Thymus (tissue), 11 donors: ENCODE data around the gene PDE6H. TPM values are rescaled to one million over a fixed set of nuclear protein-coding genes. Genes with fewer than 3 reads are reported as not detected.
A peak's percentile ranks its signal among the peaks of the same experiment; 100 is the strongest.

Source experiments
- DNase-seq, 9 donors: peaks; one replicate each; pipeline ENCODE4 v3.0.0-alpha.2; 2013; ENCODE audit warnings: low spot score in 9 of 9, low read depth in 6 of 9, missing footprints in 1 of 9
- H3K27ac ChIP-seq, 2 donors: one replicate each; pipeline ENCODE4 v1.5.1; 2013; ENCODE audit warnings: control low read depth in 1 of 2, low read depth in 1 of 2, low read length in 1 of 2, mild to moderate bottlenecking in 1 of 2, moderate library complexity in 1 of 2
- H3K27me3 ChIP-seq, 2 donors: one replicate each; pipeline ENCODE4 v1.5.1; 2013; ENCODE audit warnings: low read length in 1 of 2; ENCODE audit not compliant: control insufficient read depth in 2 of 2, insufficient read depth in 1 of 2
- H3K36me3 ChIP-seq, 2 donors: one replicate each; pipeline ENCODE4 v1.5.1; 2013; ENCODE audit warnings: low read length in 1 of 2, mild to moderate bottlenecking in 1 of 2, moderate library complexity in 1 of 2; ENCODE audit not compliant: control insufficient read depth in 2 of 2, insufficient read depth in 2 of 2
- H3K4me1 ChIP-seq, 2 donors: one replicate each; pipeline ENCODE4 v1.5.1; 2013; ENCODE audit warnings: low read length in 2 of 2; ENCODE audit not compliant: control insufficient read depth in 2 of 2, insufficient read depth in 2 of 2
- H3K4me3 ChIP-seq, 2 donors: one replicate each; pipeline ENCODE4 v1.5.1; 2013; ENCODE audit warnings: low read length in 2 of 2, control low read depth in 1 of 2, mild to moderate bottlenecking in 1 of 2
- H3K9me3 ChIP-seq, 2 donors: one replicate each; pipeline ENCODE4 v1.5.1; 2013; ENCODE audit warnings: low read length in 1 of 2, mild to moderate bottlenecking in 1 of 2; ENCODE audit not compliant: control insufficient read depth in 2 of 2, insufficient read depth in 1 of 2
- WGBS: extraction: QIAGEN DNeasy Blood & Tissue Kit; methylation state at CpG from one replicate; pipeline ENCODE4 v1.1.7; 2013; 5-methylcytosine and 5-hydroxymethylcytosine counted together
- polyA plus RNA-seq: library from polyadenylated mRNA; stranded (reverse); fragments of 200-250 nt; gene quantifications from one replicate; pipeline ENCODE4 v1.2.3, GENCODE V29; 2013
- total RNA-seq: library from RNA; stranded (reverse); fragments of 120-200 nt; gene quantifications from one replicate; pipeline ENCODE4 v1.2.4, GENCODE V29; 2013
- donor health status: healthy.

The PDE6H gene
- total and polyA plus RNA-seq, 2 donors, result 0.19 TPM; not detected in 1

DNA sequence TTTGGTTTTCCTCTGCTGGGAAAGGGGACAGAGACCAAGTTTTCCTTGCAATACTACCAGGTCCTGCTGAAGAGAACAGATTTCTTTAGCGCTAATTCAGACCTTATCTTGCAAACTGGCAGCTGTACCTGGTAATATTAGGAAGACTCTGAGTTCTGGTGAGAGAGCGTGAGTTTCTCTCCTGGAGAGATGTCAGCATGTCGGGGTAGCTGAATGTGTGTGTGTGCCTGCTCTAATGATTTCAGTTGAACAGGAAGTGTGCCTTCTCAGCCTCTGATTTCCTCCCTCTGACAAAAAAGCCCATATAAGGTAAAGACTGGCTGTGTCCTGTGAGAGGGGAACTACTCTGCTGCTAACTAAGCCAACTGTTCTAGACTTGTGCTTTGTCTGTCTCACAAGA lies 24.2 kb upstream of the PDE6H start:
- Histone ChIP-seq H3K4me1 (peaks cover 48 to 55% of the 10 kb centered on the region in 2 donors), H3K27ac (peak overlapping the region; percentile 97 to 99), H3K27me3 (no peaks in the 10 kb centered on the region), H3K36me3 (peaks cover 48 to 81% of the 10 kb centered on the region in 2 donors), H3K9me3 (no peaks in the 10 kb centered on the region), H3K4me3 (peak overlapping the region; percentile 43 to 49)
- 1% methylated on average over 3 of the region's 3 CpGs for WGBS
- peak in 7 of 9 donors; percentile 63 to 95 (median 86) for DNase-seq

DNA sequence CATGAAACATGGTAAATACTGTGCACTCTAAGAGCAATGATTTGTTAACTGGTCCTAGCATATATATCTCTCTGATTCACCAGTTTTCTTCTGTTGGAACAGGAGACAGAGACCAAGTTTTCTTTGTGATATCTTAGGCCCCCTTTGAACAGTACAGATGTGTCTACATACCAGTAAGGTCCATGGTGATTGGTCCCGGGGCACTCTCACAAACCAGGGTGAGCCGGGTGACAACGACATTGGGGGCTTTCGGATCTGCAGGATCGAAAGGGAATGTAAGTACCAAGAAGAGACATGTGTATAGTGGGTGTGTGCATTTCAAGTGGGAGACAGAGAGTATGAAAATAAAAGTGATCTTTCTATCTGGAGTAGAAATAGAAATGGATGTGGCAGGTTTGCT lies 23.2 kb upstream of the PDE6H start:
- H3K9me3 ChIP-seq, result no peaks in the 10 kb centered on the region
- H3K4me3 ChIP-seq, result no peak overlapping the region
- H3K27ac ChIP-seq, result peak overlapping the region; percentile 91 to 99
- peaks cover 43 to 81% of the 10 kb centered on the region in 2 donors for H3K36me3 ChIP-seq
- peak in 1 of 9 donors; percentile 63 for DNase-seq
- 94% methylated on average over 5 of the region's 5 CpGs for WGBS
- H3K27me3 ChIP-seq, result no peaks in the 10 kb centered on the region
- peaks cover 57 to 65% of the 10 kb centered on the region in 2 donors for H3K4me1 ChIP-seq

DNA sequence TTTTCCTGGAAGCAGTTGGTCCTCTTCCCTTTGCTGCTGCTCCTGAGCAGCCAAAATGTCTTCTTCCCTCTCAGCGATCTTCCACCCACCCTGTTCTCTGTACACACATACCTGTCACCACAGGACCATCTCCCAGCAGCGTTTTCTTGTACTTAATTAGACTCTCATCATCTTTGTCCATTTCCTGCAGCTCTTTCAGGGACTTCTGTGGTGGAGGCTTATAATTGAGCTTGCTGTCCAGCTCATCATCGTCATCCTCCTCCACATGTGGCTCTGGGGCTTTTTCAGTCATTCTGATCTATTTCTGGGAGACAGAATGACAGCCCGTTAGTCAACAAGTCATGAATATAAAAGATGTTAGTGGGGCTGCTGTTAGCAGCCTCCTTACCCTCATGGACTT lies 22.4 kb upstream of the PDE6H start:
- Histone ChIP-seq H3K4me1 (peaks cover 57 to 65% of the 10 kb centered on the region in 2 donors), H3K9me3 (no peaks in the 10 kb centered on the region), H3K27ac (peak overlapping the region; percentile 91 to 99), H3K27me3 (no peaks in the 10 kb centered on the region), H3K36me3 (peaks cover 39 to 76% of the 10 kb centered on the region in 2 donors), H3K4me3 (no peak overlapping the region)
- no peak for DNase-seq
- 81% methylated on average over 4 of the region's 4 CpGs for WGBS

DNA sequence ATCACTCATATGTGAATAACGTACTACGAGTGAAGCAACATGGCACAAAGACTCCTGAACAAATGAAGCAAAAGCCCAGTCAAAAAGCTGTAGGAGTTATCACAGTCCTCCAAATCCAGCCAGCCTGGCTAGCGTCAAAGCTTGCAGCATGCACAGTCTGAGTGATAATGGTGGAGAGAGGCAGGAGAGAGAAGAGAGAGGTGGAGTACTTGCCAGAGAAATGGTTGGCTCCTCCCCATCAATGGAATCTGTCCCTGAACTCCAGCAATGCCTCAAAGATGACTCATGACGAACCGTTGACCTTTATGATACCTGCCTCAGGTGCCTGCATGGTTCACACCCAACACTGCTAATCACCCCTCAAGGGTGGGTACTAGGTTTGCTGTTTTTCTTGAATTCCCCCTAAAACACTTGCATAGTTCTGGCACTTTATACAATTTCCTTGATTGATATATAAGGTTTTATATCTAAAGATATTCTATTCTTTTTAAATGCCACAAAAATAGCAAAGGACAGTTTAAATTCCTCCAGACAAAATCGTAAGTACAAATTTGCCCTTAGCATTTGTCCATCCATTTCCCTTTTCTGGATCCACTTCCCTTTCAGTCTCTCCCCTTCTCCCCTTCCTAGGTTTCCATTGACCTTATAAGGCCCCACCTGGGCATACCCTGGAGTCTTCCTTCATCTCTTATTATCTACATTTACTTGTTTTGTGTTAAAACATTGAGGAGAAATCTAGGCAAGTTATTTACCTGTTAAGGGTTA lies 21.7 kb upstream of the PDE6H start:
- H3K4me1 ChIP-seq, result peaks cover 61 to 69% of the 10 kb centered on the region in 2 donors
- peaks cover 36 to 76% of the 10 kb centered on the region in 2 donors for H3K36me3 ChIP-seq
- DNase-seq, result no peak
- H3K27ac ChIP-seq, result peak overlapping the region; percentile 81 to 99
- H3K27me3 ChIP-seq, result no peaks in the 10 kb centered on the region
- 87% methylated on average over 6 of the region's 6 CpGs for WGBS
- H3K4me3 ChIP-seq, result no peak overlapping the region
- H3K9me3 ChIP-seq, result no peaks in the 10 kb centered on the region

DNA sequence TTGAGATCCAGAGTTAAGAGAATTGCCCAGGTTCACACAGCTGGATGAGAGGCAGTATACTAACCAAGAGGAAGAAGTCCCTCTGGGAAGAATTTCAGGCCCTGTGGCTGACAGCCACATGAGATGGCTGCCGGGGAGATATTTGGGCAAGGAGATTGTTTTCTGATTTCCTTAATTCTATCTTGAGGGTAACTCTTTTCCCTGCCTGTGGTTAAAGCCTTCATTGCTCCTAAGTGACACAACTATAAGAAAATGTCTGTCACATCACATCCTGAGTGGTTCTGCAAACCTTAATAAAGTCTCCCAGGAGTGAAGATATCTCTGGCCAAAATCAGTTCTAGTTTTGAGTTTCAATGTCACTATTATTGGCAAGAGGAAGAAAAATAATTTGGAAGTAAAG lies 21.0 kb upstream of the PDE6H start:
- WGBS, result 13% methylated on average over 1 of the region's 1 CpG
- peak overlapping the region in 1 of 2 donors; percentile 23 for H3K4me3 ChIP-seq
- peaks cover 62 to 71% of the 10 kb centered on the region in 2 donors for H3K4me1 ChIP-seq

DNA sequence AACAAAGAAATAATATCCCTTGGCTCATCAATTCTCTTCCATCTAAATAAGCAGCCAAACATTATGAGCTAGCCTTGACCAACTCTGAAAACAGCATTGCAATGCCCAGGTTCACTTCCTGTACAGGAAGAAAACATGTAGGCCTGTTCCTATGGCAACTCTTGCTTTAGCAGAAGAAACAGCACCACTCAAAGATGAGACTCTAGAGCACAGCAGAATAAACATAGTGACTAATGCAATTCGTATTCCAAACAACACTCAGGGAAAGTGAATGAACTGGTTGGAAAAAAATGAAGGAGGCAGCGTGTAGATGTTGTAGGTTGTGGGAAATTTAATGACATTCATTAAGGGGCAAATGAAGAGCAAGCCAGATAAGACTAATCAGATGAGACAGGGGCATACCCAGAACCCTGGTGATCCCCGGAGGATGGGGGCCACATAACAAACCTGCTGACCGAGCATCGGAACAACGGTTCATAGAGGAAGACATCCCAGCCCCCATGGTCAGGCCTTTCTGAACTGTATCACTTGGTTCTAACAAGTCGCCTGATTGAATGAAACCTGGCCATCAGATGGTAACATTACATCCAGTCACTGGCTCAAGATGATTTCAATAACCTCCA lies 20.4 kb upstream of the PDE6H start:
- peak overlapping the region; percentile 83 to 99 for H3K27ac ChIP-seq
- peaks cover 30 to 69% of the 10 kb centered on the region in 2 donors for H3K36me3 ChIP-seq
- H3K27me3 ChIP-seq, result no peaks in the 10 kb centered on the region
- peak in 5 of 9 donors; percentile 70 to 85 (median 73) for DNase-seq
- peaks cover 63 to 76% of the 10 kb centered on the region in 2 donors for H3K4me1 ChIP-seq
- no peaks in the 10 kb centered on the region for H3K9me3 ChIP-seq
- H3K4me3 ChIP-seq, result peak overlapping the region in 1 of 2 donors; percentile 34
- 46% methylated on average over 7 of the region's 7 CpGs for WGBS

More for the DNA sequence above, 21.0 kb upstream of the PDE6H start:
- peak overlapping the region; percentile 48 to 99 for H3K27ac ChIP-seq
- H3K36me3 ChIP-seq, result peaks cover 31 to 70% of the 10 kb centered on the region in 2 donors
- no peak for DNase-seq
- no peaks in the 10 kb centered on the region for H3K9me3 ChIP-seq
- H3K27me3 ChIP-seq, result no peaks in the 10 kb centered on the region

DNA sequence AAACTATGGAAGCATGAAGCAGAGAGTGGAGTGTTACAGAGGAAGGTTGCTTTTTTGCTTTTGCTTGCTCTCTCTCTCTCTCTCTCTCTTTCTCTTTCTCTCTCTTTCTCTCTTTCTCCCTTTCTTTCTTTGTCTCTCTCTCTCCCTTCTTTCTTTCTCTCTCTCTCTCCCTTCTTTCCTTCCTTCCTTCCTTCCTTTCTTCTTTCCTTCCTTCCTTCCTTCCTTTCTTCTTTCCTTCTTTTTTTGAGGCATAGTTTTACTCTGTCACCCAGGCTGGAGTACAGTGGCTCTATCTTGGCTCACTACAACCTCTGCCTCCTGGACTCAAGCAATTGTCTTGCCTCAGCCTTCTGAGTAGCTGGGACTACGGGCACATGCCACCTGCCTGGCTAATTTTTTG lies 19.1 kb upstream of the PDE6H start:
- Histone ChIP-seq H3K4me1 (peaks cover 63 to 75% of the 10 kb centered on the region in 2 donors), H3K4me3 (peak overlapping the region; percentile 6 to 8), H3K9me3 (no peaks in the 10 kb centered on the region), H3K36me3 (peaks cover 30 to 68% of the 10 kb centered on the region in 2 donors), H3K27me3 (no peaks in the 10 kb centered on the region), H3K27ac (peak overlapping the region; percentile 80 to 99)
- no peak for DNase-seq
- 37% methylated on average over 1 of the region's 1 CpG for WGBS

DNA sequence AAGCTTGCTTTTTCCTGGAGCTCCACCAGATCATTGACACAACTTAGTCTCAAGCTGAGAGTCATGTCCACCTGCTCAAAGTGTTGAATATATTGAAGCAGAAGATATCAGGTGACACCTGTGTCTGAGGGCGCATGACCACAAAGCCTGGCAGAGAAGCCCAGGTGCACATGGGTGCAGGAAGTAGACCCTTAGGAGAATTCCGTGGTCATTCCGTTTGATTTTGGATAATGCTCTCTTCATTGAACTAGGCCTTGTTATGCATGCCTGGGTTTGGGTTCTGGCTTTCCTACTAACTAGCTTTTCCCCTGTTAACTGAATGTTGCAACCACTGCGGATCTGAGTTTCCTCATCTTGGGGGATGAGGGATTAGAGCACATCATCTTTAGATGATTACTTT lies 18.6 kb upstream of the PDE6H start:
- peaks cover 27 to 63% of the 10 kb centered on the region in 2 donors for H3K36me3 ChIP-seq
- no peaks in the 10 kb centered on the region for H3K27me3 ChIP-seq
- WGBS, result 24% methylated on average over 4 of the region's 4 CpGs
- peak overlapping the region; percentile 80 to 99 for H3K27ac ChIP-seq
- DNase-seq, result peak in 3 of 9 donors; percentile 57 to 79 (median 66)
- peaks cover 60 to 76% of the 10 kb centered on the region in 2 donors for H3K4me1 ChIP-seq
- H3K4me3 ChIP-seq, result peak overlapping the region; percentile 6 to 8
- H3K9me3 ChIP-seq, result no peaks in the 10 kb centered on the region
